H1 (cell line): ENCODE data around the gene MBD3L2B. TPM values are rescaled to one million over a fixed set of nuclear protein-coding genes. Genes with fewer than 3 reads are reported as not detected.

Experiments used
- BCL11A ChIP-seq, 2 experiments: IDR thresholded peaks; one replicate each; pipeline ENCODE4 v1.6.1; 2011; ENCODE audit warnings: low read depth in 2 of 2, low read length in 2 of 2, mild to moderate bottlenecking in 2 of 2
- BRCA1 ChIP-seq: IDR thresholded peaks from 2 replicates; pipeline ENCODE4 v1.6.1; 2012; ENCODE audit warnings: low read depth, low read length, improper control_type of control experiment
- CBX8 ChIP-seq: fragments of 300-800, 300-1000 bp; sonication (generic); IDR thresholded peaks from 2 replicates; pipeline ENCODE4 v1.7.1; 2016; ENCODE audit warnings: low read depth, low read length, borderline replicate concordance
- GTF2F1 ChIP-seq: IDR thresholded peaks from 2 replicates; pipeline ENCODE4 v1.6.1; 2012; ENCODE audit warnings: low read depth, low read length, improper control_type of control experiment, borderline replicate concordance
- HDAC6 ChIP-seq: IDR thresholded peaks from one replicate; pipeline ENCODE4 v1.7.1; 2012; ENCODE audit warnings: low read depth, mild to moderate bottlenecking, inconsistent platforms, low read length, moderate library complexity
- JUN ChIP-seq: IDR thresholded peaks from 2 replicates; pipeline ENCODE4 v1.6.1; 2011; ENCODE audit warnings: low read depth, mild to moderate bottlenecking, improper control_type of control experiment, low read length
- KDM4A ChIP-seq: IDR thresholded peaks from one replicate; pipeline ENCODE4 v1.7.1; 2012; ENCODE audit warnings: low read depth, mild to moderate bottlenecking, moderate library complexity, low read length, inconsistent platforms; ENCODE audit not compliant: severe bottlenecking
- PHF8 ChIP-seq: fragments of 200-600 bp; sonication (generic); conservative IDR thresholded peaks from 2 replicates; pipeline ENCODE4 v1.7.1; 2012; ENCODE audit warnings: low read depth, mild to moderate bottlenecking, inconsistent platforms, low read length, moderate library complexity
- POLR2A ChIP-seq, 2 experiments: IDR thresholded peaks; 1 replicate in 1 of 2; 2 replicates in 1 of 2; pipeline ENCODE4 v1.6.1; 2011; ENCODE audit warnings: low read depth in 2 of 2, low read length in 2 of 2, mild to moderate bottlenecking in 2 of 2; ENCODE audit errors: control extremely low read depth in 1 of 2
- POLR2AphosphoS5 ChIP-seq: IDR thresholded peaks from 2 replicates; pipeline ENCODE4 v1.6.1; 2011; ENCODE audit warnings: low read depth, low read length
- SIN3A ChIP-seq, 2 experiments: IDR thresholded peaks in 1 of 2; conservative IDR thresholded peaks in 1 of 2; 2 replicates each; pipeline ENCODE4 v1.6.1; 2011 to 2012; ENCODE audit warnings: low read length in 2 of 2, improper control_type of control experiment in 1 of 2, low read depth in 1 of 2, mild to moderate bottlenecking in 1 of 2
- SIRT6 ChIP-seq: IDR thresholded peaks from one replicate; pipeline ENCODE4 v1.7.1; 2012; ENCODE audit warnings: low read length, inconsistent platforms
- SP2 ChIP-seq: IDR thresholded peaks from 2 replicates; pipeline ENCODE4 v1.6.1; 2012; ENCODE audit warnings: mild to moderate bottlenecking, low read length, inconsistent platforms
- YY1 ChIP-seq: IDR thresholded peaks from 2 replicates; pipeline ENCODE4 v1.6.1; 2011; ENCODE audit warnings: low read depth, mild to moderate bottlenecking, low read length
- polyA plus RNA-seq, 7 experiments: library from polyadenylated mRNA; depleted of rRNA in 3 of 7; stranded (reverse) in 5 of 7; unstranded in 2 of 7; fragments of >200 nt in 5 of 7; fragments of 200-250 nt in 2 of 7; gene quantifications; 1 replicate in 5 of 7; 2 replicates in 1 of 7; 4 replicates in 1 of 7; pipeline versions ENCODE4 v1.2.1 to v1.2.3, GENCODE V29; 2011 to 2013; ENCODE audit warnings: missing spikeins in 2 of 7, mixed read lengths in 2 of 7
- total RNA-seq: library from RNA; stranded (reverse); fragmentation: NEBNext Ultra II Directional; extraction: Animal tissue kit (Norgen Biotek cat#: 25700); gene quantifications from 2 replicates; pipeline ENCODE4 v1.2.1, GENCODE V29; 2021
- TF ChIP-seq, protein P1 (sequence below), 3 experiments: IDR thresholded peaks; 1 replicate in 2 of 3; 2 replicates in 1 of 3; pipeline versions ENCODE4 v1.5.1 to v1.6.1; 2011; ENCODE audit warnings: low read length in 3 of 3, mild to moderate bottlenecking in 3 of 3, inconsistent platforms in 2 of 3, low read depth in 1 of 3, moderate library complexity in 1 of 3; ENCODE audit not compliant: insufficient read depth in 1 of 3; ENCODE audit errors: control extremely low read depth in 1 of 3
- TF ChIP-seq, protein P2 (sequence below): IDR thresholded peaks from 2 replicates; pipeline ENCODE4 v1.6.1; 2012; ENCODE audit warnings: inconsistent platforms
- TF ChIP-seq, protein P3 (sequence below): IDR thresholded peaks from 2 replicates; pipeline ENCODE4 v1.6.1; 2012; ENCODE audit warnings: low read length, inconsistent platforms
- TF ChIP-seq, protein P4 (sequence below): IDR thresholded peaks from 2 replicates; pipeline ENCODE4 v1.6.1; 2012; ENCODE audit warnings: inconsistent platforms

Gene MBD3L2B
- total and polyA plus RNA-seq, 2 of the 8 experiments (the other 6 are each of a cell fraction or from before 2014, with no cell fraction given) = not detected

DNA sequence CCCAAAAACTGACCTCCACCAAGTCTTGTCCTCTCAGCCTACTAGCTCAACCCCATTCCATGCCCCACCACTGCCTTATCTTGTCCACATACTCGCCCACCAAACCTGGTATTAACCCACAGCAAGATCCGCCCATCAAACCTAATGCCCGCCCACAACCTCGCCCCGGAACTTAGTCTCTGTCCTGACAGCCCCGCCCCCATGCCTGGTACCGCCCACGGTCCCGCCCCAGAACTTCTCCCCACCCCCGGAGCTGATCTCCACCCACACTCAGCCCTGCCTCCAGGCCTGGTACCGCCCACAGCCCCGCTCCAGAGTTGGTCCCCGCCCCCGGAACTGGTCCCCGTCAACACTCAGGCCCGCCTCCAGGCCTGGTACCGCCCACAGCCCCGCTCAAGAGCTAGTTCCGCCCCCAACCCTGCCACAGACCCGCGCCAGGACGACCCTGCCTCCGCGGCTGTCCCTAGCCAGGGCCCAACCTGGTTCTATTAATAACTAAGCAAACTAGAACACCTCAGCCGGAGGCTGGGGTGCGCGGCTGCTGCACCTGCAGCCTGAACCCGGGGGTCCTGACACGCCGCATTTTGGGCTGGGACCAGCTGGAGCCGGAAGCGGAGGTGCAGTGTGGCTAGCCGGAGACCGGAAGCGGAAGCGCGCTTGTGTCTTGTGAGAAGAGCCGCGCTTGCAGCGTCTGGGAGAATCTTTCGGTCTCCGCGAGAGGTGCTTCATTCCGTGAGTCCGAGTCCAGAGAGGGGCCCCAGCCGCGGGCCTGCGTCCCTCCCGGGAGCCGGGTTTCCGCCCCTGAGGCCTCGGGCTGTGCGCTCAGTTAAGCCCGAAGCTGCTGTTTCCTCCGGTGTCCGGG is 48.0 kb upstream of the MBD3L2B start, which contains the start of gene ZNF557 (continued):
- TF ChIP-seq KDM4A = peak; percentile 62
- TF ChIP-seq SP2 = no peak
- TF ChIP-seq, protein P1, sequence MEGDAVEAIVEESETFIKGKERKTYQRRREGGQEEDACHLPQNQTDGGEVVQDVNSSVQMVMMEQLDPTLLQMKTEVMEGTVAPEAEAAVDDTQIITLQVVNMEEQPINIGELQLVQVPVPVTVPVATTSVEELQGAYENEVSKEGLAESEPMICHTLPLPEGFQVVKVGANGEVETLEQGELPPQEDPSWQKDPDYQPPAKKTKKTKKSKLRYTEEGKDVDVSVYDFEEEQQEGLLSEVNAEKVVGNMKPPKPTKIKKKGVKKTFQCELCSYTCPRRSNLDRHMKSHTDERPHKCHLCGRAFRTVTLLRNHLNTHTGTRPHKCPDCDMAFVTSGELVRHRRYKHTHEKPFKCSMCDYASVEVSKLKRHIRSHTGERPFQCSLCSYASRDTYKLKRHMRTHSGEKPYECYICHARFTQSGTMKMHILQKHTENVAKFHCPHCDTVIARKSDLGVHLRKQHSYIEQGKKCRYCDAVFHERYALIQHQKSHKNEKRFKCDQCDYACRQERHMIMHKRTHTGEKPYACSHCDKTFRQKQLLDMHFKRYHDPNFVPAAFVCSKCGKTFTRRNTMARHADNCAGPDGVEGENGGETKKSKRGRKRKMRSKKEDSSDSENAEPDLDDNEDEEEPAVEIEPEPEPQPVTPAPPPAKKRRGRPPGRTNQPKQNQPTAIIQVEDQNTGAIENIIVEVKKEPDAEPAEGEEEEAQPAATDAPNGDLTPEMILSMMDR (IDR thresholded peaks at IDR 0.05; ENCODE audit: control extremely low read depth in 1 of 3, insufficient read depth in 1 of 3, low read depth in 1 of 3, low read length in 3 of 3) = no peak
- TF ChIP-seq POLR2A (IDR thresholded peaks at IDR 0.05; ENCODE audit: control extremely low read depth in 1 of 2, low read depth in 2 of 2, low read length in 2 of 2) = peak in 1 of 2 experiments; percentile 79; a peak in 2 of 3 replicates
- TF ChIP-seq, protein P2, sequence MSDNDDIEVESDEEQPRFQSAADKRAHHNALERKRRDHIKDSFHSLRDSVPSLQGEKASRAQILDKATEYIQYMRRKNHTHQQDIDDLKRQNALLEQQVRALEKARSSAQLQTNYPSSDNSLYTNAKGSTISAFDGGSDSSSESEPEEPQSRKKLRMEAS = peak; percentile 46; the same call in 1 of the 2 replicates
- TF ChIP-seq GTF2F1 = no peak
- no peak for TF ChIP-seq SIRT6
- TF ChIP-seq JUN = no peak
- TF ChIP-seq BRCA1 = no peak
- no peak for TF ChIP-seq HDAC6
- no peak for TF ChIP-seq BCL11A (IDR thresholded peaks at IDR 0.05; ENCODE audit: low read depth in 2 of 2, low read length in 2 of 2)
- peak; percentile 31; the same call in 1 of the 2 replicates for TF ChIP-seq POLR2AphosphoS5
- peak; percentile 9 to 93; a peak in 2 of 4 replicates for TF ChIP-seq SIN3A (conservative IDR thresholded peaks at IDR 0.05 in 1 of 2, IDR thresholded peaks at IDR 0.05 in 1 of 2; ENCODE audit: low read depth in 1 of 2, low read length in 2 of 2)
- TF ChIP-seq, protein P3, sequence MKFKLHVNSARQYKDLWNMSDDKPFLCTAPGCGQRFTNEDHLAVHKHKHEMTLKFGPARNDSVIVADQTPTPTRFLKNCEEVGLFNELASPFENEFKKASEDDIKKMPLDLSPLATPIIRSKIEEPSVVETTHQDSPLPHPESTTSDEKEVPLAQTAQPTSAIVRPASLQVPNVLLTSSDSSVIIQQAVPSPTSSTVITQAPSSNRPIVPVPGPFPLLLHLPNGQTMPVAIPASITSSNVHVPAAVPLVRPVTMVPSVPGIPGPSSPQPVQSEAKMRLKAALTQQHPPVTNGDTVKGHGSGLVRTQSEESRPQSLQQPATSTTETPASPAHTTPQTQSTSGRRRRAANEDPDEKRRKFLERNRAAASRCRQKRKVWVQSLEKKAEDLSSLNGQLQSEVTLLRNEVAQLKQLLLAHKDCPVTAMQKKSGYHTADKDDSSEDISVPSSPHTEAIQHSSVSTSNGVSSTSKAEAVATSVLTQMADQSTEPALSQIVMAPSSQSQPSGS = no peak
- peak; percentile 79 for TF ChIP-seq PHF8
- TF ChIP-seq YY1 = no peak
- TF ChIP-seq CBX8 = no peak
- TF ChIP-seq, protein P4, sequence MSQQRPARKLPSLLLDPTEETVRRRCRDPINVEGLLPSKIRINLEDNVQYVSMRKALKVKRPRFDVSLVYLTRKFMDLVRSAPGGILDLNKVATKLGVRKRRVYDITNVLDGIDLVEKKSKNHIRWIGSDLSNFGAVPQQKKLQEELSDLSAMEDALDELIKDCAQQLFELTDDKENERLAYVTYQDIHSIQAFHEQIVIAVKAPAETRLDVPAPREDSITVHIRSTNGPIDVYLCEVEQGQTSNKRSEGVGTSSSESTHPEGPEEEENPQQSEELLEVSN = no peak
